Astrocyte (in vitro differentiated cells and primary cell): ENCODE data around the gene TMEM271. TPM values are rescaled to one million over a fixed set of nuclear protein-coding genes. Genes with fewer than 3 reads are reported as not detected.

ENCODE experiments used
- DNase-seq: peaks from one replicate; pipeline ENCODE4 v3.0.0-alpha.2; 2010; ENCODE audit warnings: low read depth
- FAIRE-seq: peaks from 2 replicates; lab custom pipeline; 2011; peaks lifted over from hg19 to GRCh38; lab: Jason Lieb, UNC
- H2AFZ ChIP-seq: 2 replicates; pipeline ENCODE4 v1.6.0; 2012; ENCODE audit warnings: low read depth, low read length, inconsistent platforms
- H3K27ac ChIP-seq: 2 replicates; pipeline ENCODE4 v1.5.1; 2011; ENCODE audit warnings: low read depth, low read length, inconsistent platforms
- H3K27me3 ChIP-seq: 2 replicates; pipeline ENCODE4 v1.6.0; 2011; ENCODE audit warnings: low read length, inconsistent platforms; ENCODE audit not compliant: insufficient read depth
- H3K36me3 ChIP-seq: 2 replicates; pipeline ENCODE4 v1.5.1; 2011; ENCODE audit warnings: low read length, inconsistent platforms; ENCODE audit not compliant: insufficient read depth
- H3K4me1 ChIP-seq: 2 replicates; pipeline ENCODE4 v1.5.1; 2011; ENCODE audit warnings: low read length, inconsistent platforms; ENCODE audit not compliant: insufficient read depth
- H3K4me2 ChIP-seq: 2 replicates; pipeline ENCODE4 v1.6.0; 2012; ENCODE audit warnings: low read length, inconsistent platforms
- H3K4me3 ChIP-seq: 2 replicates; pipeline ENCODE4 v1.5.1; 2011; ENCODE audit warnings: low read depth, mild to moderate bottlenecking, low read length, inconsistent platforms; ENCODE audit not compliant: insufficient read depth
- H3K79me2 ChIP-seq: 2 replicates; pipeline ENCODE4 v1.6.0; 2012; ENCODE audit warnings: mild to moderate bottlenecking, low read length, inconsistent platforms; ENCODE audit not compliant: insufficient read depth
- H3K9ac ChIP-seq: 2 replicates; pipeline ENCODE4 v1.6.0; 2012; ENCODE audit warnings: mild to moderate bottlenecking, low read length, inconsistent platforms
- H3K9me3 ChIP-seq: 2 replicates; pipeline ENCODE4 v1.5.1; 2012; ENCODE audit warnings: low read depth, mild to moderate bottlenecking, low read length, inconsistent platforms; ENCODE audit not compliant: insufficient read depth
- H4K20me1 ChIP-seq: 2 replicates; pipeline ENCODE4 v1.6.0; 2012; ENCODE audit warnings: low read length, inconsistent platforms; ENCODE audit not compliant: insufficient read depth
- H3K27ac Mint-ChIP-seq: one replicate; pipeline ENCODE4 v1.8.0; 2021; ENCODE audit warnings: mild to moderate bottlenecking, mixed read lengths; ENCODE audit not compliant: unreplicated experiment
- H3K27me3 Mint-ChIP-seq: one replicate; pipeline ENCODE4 v1.8.0; 2021; ENCODE audit warnings: low read depth, mixed read lengths; ENCODE audit not compliant: unreplicated experiment
- H3K36me3 Mint-ChIP-seq: one replicate; pipeline ENCODE4 v1.8.0; 2021; ENCODE audit warnings: low read depth, mixed read lengths; ENCODE audit not compliant: unreplicated experiment
- H3K4me1 Mint-ChIP-seq: one replicate; pipeline ENCODE4 v1.8.0; 2021; ENCODE audit warnings: low read depth, mixed read lengths; ENCODE audit not compliant: unreplicated experiment
- H3K4me3 Mint-ChIP-seq: one replicate; pipeline ENCODE4 v1.8.0; 2021; ENCODE audit warnings: mild to moderate bottlenecking, moderate library complexity, mixed read lengths; ENCODE audit not compliant: unreplicated experiment
- H3K9me3 Mint-ChIP-seq: one replicate; pipeline ENCODE4 v1.8.0; 2021; ENCODE audit warnings: mild to moderate bottlenecking, mixed read lengths; ENCODE audit not compliant: unreplicated experiment
- EZH2 ChIP-seq: IDR thresholded peaks from 2 replicates; pipeline ENCODE4 v1.6.1; 2012; ENCODE audit warnings: mild to moderate bottlenecking, low read length, inconsistent platforms; ENCODE audit not compliant: insufficient read depth
- total RNA-seq: library from RNA; stranded (reverse); gene quantifications from 2 replicates; pipeline ENCODE4 v1.2.1, GENCODE V29; 2021
- TF ChIP-seq, protein P1 (sequence below): IDR thresholded peaks from 2 replicates; pipeline ENCODE4 v1.5.1; 2011; ENCODE audit warnings: low read depth, mild to moderate bottlenecking, inconsistent platforms, low read length, moderate library complexity; ENCODE audit not compliant: insufficient read depth

Gene TMEM271
- total RNA-seq, 1 donor from 2014 or later: 4.4 TPM

DNA sequence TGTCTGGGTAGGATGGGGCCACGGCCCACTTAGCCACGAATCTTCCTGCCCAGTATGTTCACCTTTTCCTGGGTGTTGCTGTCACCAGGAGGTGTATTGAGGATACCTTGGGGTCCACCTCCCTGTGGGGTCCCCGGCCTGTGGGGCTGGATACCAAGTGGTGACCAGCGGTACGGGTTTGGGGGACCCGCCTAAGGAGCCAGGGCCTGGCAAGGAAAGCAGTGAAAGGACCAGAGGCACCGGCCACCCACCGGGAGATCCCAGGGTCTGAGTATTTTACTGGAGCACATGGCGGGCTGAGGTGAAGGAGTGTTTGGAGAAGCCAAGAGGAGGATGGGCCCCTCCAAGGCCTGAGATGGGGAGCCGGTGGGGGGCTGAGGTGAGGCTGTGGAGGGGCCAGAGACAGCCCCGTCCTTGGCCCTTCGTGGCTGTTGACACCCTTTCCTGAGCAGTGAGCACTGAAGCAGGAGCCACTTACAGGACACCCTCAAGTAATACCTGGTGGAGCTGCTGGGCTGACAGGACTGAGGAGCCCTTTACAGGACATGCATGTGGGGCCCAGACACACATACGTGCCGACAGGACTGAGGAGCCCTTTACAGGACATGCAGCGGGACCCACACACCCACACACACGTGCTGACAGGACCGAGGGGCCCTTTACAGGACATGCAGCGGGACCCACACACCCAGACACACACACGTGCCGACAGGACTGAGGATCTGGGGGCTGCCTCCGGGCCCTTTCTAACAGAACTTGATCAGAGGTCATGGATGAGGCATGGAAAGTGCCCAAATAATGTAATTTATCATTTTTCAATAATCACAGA lies 38.4 kb downstream of the TMEM271 start:
- DNase-seq (no peak), FAIRE-seq (no peak)
- no peaks in the 10 kb centered on the region for H3K4me1 Mint-ChIP-seq
- H3K27me3 Mint-ChIP-seq: no peaks in the 10 kb centered on the region
- Histone ChIP-seq H3K27ac (no peak overlapping the region), H3K4me2 (no peak overlapping the region), H3K4me1 (no peaks in the 10 kb centered on the region), H3K79me2 (no peaks in the 10 kb centered on the region), H3K36me3 (peaks cover 2% of the 10 kb centered on the region), H3K9me3 (no peaks in the 10 kb centered on the region), H4K20me1 (no peaks in the 10 kb centered on the region), H2AFZ (no peak overlapping the region), H3K4me3 (no peak overlapping the region), H3K9ac (no peak overlapping the region), H3K27me3 (no peaks in the 10 kb centered on the region)
- H3K4me3 Mint-ChIP-seq: no peak overlapping the region
- TF ChIP-seq, protein P1, sequence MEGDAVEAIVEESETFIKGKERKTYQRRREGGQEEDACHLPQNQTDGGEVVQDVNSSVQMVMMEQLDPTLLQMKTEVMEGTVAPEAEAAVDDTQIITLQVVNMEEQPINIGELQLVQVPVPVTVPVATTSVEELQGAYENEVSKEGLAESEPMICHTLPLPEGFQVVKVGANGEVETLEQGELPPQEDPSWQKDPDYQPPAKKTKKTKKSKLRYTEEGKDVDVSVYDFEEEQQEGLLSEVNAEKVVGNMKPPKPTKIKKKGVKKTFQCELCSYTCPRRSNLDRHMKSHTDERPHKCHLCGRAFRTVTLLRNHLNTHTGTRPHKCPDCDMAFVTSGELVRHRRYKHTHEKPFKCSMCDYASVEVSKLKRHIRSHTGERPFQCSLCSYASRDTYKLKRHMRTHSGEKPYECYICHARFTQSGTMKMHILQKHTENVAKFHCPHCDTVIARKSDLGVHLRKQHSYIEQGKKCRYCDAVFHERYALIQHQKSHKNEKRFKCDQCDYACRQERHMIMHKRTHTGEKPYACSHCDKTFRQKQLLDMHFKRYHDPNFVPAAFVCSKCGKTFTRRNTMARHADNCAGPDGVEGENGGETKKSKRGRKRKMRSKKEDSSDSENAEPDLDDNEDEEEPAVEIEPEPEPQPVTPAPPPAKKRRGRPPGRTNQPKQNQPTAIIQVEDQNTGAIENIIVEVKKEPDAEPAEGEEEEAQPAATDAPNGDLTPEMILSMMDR: no peak
- no peak for TF ChIP-seq EZH2
- H3K36me3 Mint-ChIP-seq: peaks cover 7% of the 10 kb centered on the region
- H3K27ac Mint-ChIP-seq: no peak overlapping the region
- H3K9me3 Mint-ChIP-seq: no peaks in the 10 kb centered on the region

DNA sequence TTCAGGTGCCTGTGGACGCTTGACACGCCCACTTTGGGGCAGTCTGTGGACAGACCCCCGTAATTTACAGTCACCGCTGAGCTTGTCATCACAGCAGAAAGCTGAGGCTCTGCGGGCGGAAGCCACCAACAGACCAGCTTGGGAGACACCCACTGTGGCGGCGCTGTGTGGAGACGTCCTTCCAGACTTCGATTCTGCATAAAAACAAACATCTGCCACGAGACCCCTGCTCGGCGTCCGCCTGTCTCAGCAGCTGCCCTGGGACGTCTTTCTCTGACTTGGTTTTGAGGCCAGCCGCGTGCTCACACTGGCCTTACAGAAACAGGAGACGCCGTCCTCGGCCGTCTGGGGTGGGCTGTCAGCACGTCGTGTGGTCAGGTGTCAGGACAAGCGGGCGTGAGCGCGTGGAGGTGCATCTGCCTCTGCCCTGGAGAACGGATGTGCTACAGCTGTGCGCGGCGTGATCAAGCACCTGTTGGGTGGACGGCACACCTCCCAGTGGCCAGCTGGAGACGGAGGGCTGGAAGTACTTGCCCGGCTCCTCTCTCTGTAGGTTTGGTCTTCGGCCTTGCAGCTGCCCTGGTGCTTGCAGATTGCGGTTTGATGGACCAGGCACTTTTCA lies 39.6 kb downstream of the TMEM271 start:
- FAIRE-seq (no peak), DNase-seq (no peak)
- H4K20me1 ChIP-seq: no peaks in the 10 kb centered on the region
- H3K4me3 ChIP-seq: no peak overlapping the region
- H3K27ac Mint-ChIP-seq: no peak overlapping the region
- H3K4me1 Mint-ChIP-seq: no peaks in the 10 kb centered on the region
- H2AFZ ChIP-seq: no peak overlapping the region
- H3K4me2 ChIP-seq: no peak overlapping the region
- no peaks in the 10 kb centered on the region for H3K79me2 ChIP-seq
- no peak overlapping the region for H3K27ac ChIP-seq
- peaks cover 17% of the 10 kb centered on the region for H3K36me3 Mint-ChIP-seq
- no peak for TF ChIP-seq EZH2
- TF ChIP-seq, protein P1: no peak
- no peaks in the 10 kb centered on the region for H3K27me3 Mint-ChIP-seq
- H3K36me3 ChIP-seq: peaks cover 2% of the 10 kb centered on the region
- no peaks in the 10 kb centered on the region for H3K4me1 ChIP-seq
- H3K9ac ChIP-seq: no peak overlapping the region
- H3K27me3 ChIP-seq: no peaks in the 10 kb centered on the region
- H3K9me3 Mint-ChIP-seq: no peaks in the 10 kb centered on the region
- no peaks in the 10 kb centered on the region for H3K9me3 ChIP-seq
- H3K4me3 Mint-ChIP-seq: no peak overlapping the region

DNA sequence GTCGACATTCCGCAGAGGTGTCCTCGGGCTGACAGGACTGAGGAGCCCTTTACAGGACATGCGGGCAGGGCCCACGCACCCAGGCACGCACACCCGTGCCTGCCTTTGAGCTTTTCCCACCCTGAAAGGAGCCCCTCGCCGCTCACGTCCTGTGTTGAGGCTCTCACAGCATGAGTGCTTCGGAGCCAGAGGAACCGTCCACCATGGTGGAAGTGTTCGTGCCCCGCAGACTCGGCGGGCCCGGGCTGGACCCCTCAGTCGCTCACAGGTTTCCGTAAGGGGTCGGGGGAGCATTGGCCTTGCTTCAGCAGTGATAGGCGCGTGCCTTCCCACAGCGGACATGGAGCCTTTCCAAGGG lies 40.2 kb downstream of the TMEM271 start:
- peaks cover 2% of the 10 kb centered on the region for H3K36me3 ChIP-seq
- H3K4me1 Mint-ChIP-seq: no peaks in the 10 kb centered on the region
- no peak for FAIRE-seq

More for the DNA sequence above, 40.2 kb downstream of the TMEM271 start:
- Histone ChIP-seq H2AFZ (no peak overlapping the region), H3K4me3 (no peak overlapping the region), H4K20me1 (no peaks in the 10 kb centered on the region), H3K27ac (no peak overlapping the region), H3K9me3 (no peaks in the 10 kb centered on the region), H3K27me3 (no peaks in the 10 kb centered on the region), H3K4me2 (no peak overlapping the region), H3K9ac (no peak overlapping the region), H3K79me2 (no peaks in the 10 kb centered on the region), H3K4me1 (no peaks in the 10 kb centered on the region)
- TF ChIP-seq, protein P1: no peak
- TF ChIP-seq EZH2: no peak
- Mint-ChIP-seq H3K4me3 (no peak overlapping the region), H3K9me3 (no peaks in the 10 kb centered on the region), H3K27ac (no peak overlapping the region), H3K27me3 (no peaks in the 10 kb centered on the region), H3K36me3 (peaks cover 19% of the 10 kb centered on the region)
- DNase-seq: no peak
